T-helper 2 cell treated with Interferon-gamma antibody and Interleukin-4, amounts not matched to agents 100 ng/mL and 5 ng/mL, for 36 hours (primary cell): ENCODE data around the gene IGF1R. TPM values are rescaled to one million over a fixed set of nuclear protein-coding genes. Genes with fewer than 3 reads are reported as not detected.

Source experiments
- intact Hi-C: fragments of 100-400 bp; cut with micrococcal nuclease; formaldehyde crosslinking; loops from one replicate; pipeline ENCODE4 v1.15.1; 2023
- total RNA-seq: library from RNA; stranded (reverse); gene quantifications from 2 replicates; pipeline ENCODE4 v1.2.3, GENCODE V29; 2022

The IGF1R gene
- total RNA-seq, 1 donor from 2014 or later, result 21.3 TPM

DNA sequence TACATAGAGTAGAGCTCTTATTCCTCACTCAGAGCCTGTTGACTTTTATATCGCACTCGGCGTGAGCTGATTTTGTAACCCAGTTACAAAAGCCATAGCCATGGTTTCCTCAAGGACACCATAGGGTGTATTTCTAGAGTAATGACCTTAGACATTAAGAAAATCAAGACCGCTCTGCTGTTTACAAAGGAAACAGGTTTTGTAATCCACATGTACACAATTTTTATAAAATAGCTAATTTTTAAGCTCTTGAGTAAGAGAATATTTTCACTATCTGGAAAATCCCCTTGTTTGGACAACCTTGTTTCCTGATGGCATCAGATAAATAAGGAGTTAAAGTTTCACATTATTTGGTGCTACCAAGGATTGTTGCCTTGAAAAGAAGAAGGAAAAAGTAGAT lies 254.6 kb downstream of the IGF1R start:
- intact Hi-C loops, result no loop called here

GRCh38 chr15:98903377-98904018 lies 255.2 kb downstream of the IGF1R start:
- intact Hi-C loops, result no loop called here

GRCh38 chr15:98904544-98904943 lies 256.2 kb downstream of the IGF1R start:
- intact Hi-C loops, result no loop called here

DNA sequence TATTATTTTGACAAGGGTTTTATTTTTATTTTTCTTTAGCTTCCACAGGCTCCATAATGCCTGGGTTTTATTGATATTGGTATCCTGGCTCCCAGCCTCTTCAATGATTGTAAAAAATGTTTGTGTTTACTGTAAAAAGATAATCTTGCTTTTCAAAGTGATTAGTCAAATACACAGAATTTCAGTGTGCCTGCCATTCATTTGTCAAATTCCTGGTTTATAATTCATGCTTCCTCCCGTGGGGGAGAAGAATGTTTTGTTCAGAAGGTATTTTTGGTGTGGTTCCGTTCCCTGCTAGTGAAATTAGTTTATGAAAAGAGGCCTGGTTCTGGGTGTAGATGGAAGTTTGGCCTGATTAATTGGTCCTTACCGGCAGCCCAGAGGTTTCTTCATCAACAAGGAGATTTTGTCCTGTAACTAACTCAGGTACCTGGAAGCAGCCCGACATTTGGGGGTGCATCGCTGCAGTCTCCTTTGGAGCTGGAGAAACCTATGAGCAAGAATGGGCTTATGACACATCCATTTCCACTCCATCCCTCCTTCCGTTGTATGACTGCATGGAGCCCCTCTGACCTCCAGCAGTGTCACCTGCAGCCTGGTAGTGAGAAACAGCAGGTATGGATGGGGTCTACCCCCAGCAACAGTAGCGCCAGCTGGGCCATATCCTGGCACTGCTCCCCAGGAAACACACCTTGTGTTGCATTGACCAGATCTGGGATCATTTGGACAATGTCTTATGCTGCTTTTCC lies 257.8 kb downstream of the IGF1R start:
- intact Hi-C loops, result no loop called here

- intact Hi-C loops, result no loop called here
Measured at GRCh38 chr15:98906712-98907083, 258.4 kb downstream of the IGF1R start.

DNA sequence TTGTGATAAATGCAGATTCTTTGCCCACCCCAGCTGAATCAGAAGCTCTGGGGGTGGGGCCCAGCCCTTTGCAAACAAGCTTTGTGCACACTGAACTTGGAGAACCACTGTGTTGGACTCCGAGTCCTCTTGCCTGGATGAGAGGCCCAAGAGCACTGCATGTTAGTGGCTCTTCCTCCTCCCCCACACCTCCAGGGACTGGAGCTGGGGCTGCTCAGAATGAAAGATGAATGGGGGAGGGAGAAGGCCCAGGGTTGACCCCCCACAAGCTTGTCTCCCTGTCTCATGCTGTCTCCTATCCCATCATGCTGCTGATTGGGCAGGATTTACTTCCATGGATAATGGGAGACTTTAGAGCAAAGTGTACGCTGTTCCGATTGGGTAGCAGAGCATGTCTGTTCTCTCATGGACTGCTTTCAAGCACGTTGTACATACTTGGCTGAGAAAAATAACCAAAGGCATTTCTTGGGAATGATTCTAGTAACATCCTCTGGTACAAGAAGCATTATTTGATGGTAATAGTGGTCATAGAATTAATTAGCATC lies 259.7 kb downstream of the IGF1R start:
- intact Hi-C loops, result no loop called here

DNA sequence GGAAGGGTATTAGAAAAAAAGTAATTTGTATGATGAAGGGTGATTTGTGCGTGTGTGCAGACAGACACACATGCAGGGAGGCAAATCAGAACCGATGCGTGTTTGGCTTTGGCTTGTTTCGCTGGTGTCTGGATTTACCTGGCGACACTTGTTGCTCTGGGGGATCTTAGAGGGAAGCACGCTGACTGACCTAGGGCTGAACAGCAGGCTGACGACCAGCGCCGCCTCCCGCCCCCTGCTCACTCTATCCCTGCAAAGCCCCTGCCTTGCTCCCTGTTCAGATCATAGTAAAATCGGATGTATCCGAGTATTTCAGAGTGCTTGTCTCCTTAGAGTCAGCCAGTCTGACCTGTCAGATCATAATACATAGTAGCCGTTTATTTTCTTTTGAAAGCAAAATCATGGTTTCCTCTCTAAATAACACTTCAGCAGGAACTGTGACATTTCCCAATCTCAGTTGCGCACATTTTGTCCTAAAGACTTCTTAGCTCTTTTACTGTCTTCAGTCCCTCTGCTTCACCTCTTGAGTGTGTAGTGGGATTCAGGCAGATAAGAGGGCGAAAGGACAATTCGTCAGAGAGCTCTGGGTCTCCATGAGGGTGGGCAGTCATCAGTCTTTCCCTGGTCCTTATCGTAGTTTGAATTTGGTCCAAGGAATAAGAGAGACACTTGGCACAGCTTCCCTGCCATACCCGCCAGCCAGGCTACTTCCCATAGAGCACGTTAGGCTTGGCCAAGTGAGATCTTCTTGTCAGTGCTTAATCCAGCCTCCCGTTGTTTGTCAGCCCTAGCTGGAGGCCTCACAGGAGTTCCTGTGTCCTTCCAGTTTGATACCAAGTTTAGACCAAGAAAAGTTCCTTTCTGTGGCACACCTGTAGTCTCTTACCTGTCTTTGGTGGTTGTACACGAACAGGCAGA lies 261.9 kb downstream of the IGF1R start:
- intact Hi-C loops, result no loop called here

- intact Hi-C loops, result no loop called here
Measured at GRCh38 chr15:98914626-98915025, 266.3 kb downstream of the IGF1R start.

- intact Hi-C loops, result no loop called here
Measured at GRCh38 chr15:98916826-98917225, 268.5 kb downstream of the IGF1R start.

- intact Hi-C loops, result no loop called here
Measured at GRCh38 chr15:98917417-98917816, 269.1 kb downstream of the IGF1R start.

GRCh38 chr15:98920091-98920880 lies 271.9 kb downstream of the IGF1R start:
- intact Hi-C loops, result no loop called here

DNA sequence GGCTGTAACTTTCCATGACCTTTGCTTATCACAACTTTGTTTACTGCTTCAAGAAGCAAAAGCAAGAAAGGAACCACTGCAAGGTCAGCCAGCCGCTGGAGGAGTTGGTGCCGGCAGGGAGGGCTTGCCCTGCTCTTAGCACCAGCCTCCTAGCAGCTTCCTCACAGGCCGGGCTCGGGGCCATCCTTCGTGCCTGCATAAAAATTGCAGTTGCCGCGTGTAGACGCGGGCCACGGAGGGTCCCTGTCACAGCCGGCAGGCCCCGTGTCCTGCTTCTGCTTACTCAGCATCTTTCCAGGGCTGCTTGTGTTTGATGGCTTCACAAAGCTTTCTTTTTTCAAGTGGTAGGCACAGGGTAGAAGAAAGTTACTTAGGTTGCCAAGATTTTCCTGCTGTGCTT lies 274.8 kb downstream of the IGF1R start:
- intact Hi-C loops, result no loop called here

GRCh38 chr15:98923579-98923978 lies 275.2 kb downstream of the IGF1R start:
- intact Hi-C loops, result no loop called here

- intact Hi-C loops, result no loop called here
Measured at GRCh38 chr15:98924401-98925049, 276.2 kb downstream of the IGF1R start.

- intact Hi-C loops, result no loop called here
Measured at GRCh38 chr15:98926236-98926635, 277.9 kb downstream of the IGF1R start.

GRCh38 chr15:98927022-98927421 lies 278.7 kb downstream of the IGF1R start:
- intact Hi-C loops, result no loop called here

- intact Hi-C loops, result no loop called here
Measured at GRCh38 chr15:98927996-98928395, 279.7 kb downstream of the IGF1R start.

GRCh38 chr15:98930576-98930975 lies 282.2 kb downstream of the IGF1R start:
- intact Hi-C loops, result no loop called here

GRCh38 chr15:98931004-98931403 lies 282.7 kb downstream of the IGF1R start:
- intact Hi-C loops, result no loop called here

GRCh38 chr15:98933406-98933805 lies 285.1 kb downstream of the IGF1R start:
- intact Hi-C loops, result no loop called here
